GM19455 (cell line): ENCODE data around the gene TENM4.

Experiments used
- ATAC-seq: cut with Tn5 transposase; IDR thresholded peaks from one replicate; pipeline ENCODE4 v1.9.1; 2021; ENCODE audit not compliant: unreplicated experiment

Gene TENM4

GRCh38 chr11:78732246-78732645 is 708.6 kb downstream of the TENM4 start:
- no peak for ATAC-seq

- no peak for ATAC-seq
Measured at GRCh38 chr11:78731027-78731426, 709.8 kb downstream of the TENM4 start.

- ATAC-seq = no peak
Measured at GRCh38 chr11:78730267-78730824, 710.5 kb downstream of the TENM4 start.

- ATAC-seq = no peak
Measured at GRCh38 chr11:78727816-78728215, 713.0 kb downstream of the TENM4 start.

- ATAC-seq = no peak
Measured at GRCh38 chr11:78725200-78725599, 715.6 kb downstream of the TENM4 start.

- ATAC-seq = no peak
Measured at GRCh38 chr11:78722786-78723185, 718.0 kb downstream of the TENM4 start.

GRCh38 chr11:78720281-78720989 is 720.4 kb downstream of the TENM4 start:
- no peak for ATAC-seq

- no peak for ATAC-seq
Measured at GRCh38 chr11:78717041-78717440, 723.8 kb downstream of the TENM4 start.

- ATAC-seq = no peak
Measured at GRCh38 chr11:78715639-78716311, 725.1 kb downstream of the TENM4 start.

GRCh38 chr11:78714539-78714938 is 726.3 kb downstream of the TENM4 start:
- ATAC-seq = no peak

GRCh38 chr11:78711735-78712134 is 729.1 kb downstream of the TENM4 start:
- no peak for ATAC-seq

- no peak for ATAC-seq
Measured at GRCh38 chr11:78710417-78710816, 730.4 kb downstream of the TENM4 start.

- ATAC-seq = no peak
Measured at GRCh38 chr11:78708388-78708787, 732.4 kb downstream of the TENM4 start.

GRCh38 chr11:78706551-78706950 is 734.3 kb downstream of the TENM4 start:
- ATAC-seq = no peak

GRCh38 chr11:78704811-78705210 is 736.0 kb downstream of the TENM4 start:
- no peak for ATAC-seq

- ATAC-seq = no peak
Measured at GRCh38 chr11:78699609-78700135, 741.2 kb downstream of the TENM4 start.

- ATAC-seq = no peak
Measured at GRCh38 chr11:78698612-78699011, 742.2 kb downstream of the TENM4 start.

GRCh38 chr11:78696177-78696576 is 744.7 kb downstream of the TENM4 start:
- no peak for ATAC-seq

GRCh38 chr11:78694152-78694551 is 746.7 kb downstream of the TENM4 start:
- no peak for ATAC-seq

GRCh38 chr11:78691215-78691614 is 749.6 kb downstream of the TENM4 start:
- no peak for ATAC-seq

- ATAC-seq = no peak
Measured at GRCh38 chr11:78690352-78690987, 750.4 kb downstream of the TENM4 start.
